GM19395 (cell line): Measurements from ENCODE around the gene TIAL1.
"Not testable (repeated sequence)": the region's sequence is repeated elsewhere in the genome, so short reads cannot be mapped to it uniquely, and the experiment has no call there.

Source experiments
- ATAC-seq: cut with Tn5 transposase; IDR thresholded peaks from one replicate; pipeline ENCODE4 v1.9.1; 2021; ENCODE audit warnings: mild to moderate bottlenecking, moderate library complexity; ENCODE audit not compliant: unreplicated experiment

Gene TIAL1

GRCh38 chr10:119614686-119615085 lies 17.9 kb upstream of the TIAL1 start:
- ATAC-seq = no peak

DNA sequence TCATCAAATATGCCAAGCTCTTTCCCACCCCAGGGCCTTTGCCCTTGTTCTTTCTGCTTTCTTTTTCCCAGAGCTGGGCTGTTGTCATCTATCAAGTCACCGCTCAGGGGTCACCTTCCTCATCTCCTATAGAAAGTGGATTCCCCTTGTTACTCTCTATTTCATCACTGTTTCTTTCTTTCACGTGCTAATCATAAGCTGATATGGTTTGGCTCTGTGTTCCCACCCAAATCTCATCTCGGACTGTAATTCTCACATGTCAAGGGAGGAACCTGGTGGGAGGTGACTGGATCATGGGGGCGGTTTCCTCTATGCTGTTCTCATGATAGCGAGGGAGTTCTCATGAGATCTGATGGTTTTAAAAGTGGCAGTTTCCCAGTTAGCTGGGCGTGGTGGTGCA lies 17.0 kb upstream of the TIAL1 start:
- ATAC-seq = no peak

GRCh38 chr10:119611433-119611832 lies 14.7 kb upstream of the TIAL1 start:
- no peak for ATAC-seq

DNA sequence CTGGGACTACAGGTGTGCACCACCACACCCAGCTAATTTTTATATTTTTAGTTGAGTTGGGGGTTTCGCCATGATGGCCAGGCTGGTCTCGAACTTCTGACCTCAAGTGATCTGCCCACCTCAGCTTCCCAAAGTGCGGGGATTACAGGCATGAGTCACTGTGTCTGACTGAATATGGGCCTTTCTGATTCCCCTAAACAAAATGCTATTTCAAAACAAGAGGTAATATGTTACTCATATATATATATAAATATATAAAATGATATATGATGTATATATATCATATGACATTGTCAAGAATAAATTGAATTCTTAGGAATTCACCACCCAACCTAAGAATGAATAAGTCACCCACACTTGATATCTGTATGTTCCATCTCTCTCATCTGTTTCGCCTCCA lies 12.8 kb upstream of the TIAL1 start:
- no peak for ATAC-seq

- no peak for ATAC-seq
These were observed 11.8 kb upstream of the TIAL1 start for GRCh38 chr10:119608316-119609155.

- no peak for ATAC-seq
These were observed 7.7 kb upstream of the TIAL1 start for GRCh38 chr10:119604468-119604867.

DNA sequence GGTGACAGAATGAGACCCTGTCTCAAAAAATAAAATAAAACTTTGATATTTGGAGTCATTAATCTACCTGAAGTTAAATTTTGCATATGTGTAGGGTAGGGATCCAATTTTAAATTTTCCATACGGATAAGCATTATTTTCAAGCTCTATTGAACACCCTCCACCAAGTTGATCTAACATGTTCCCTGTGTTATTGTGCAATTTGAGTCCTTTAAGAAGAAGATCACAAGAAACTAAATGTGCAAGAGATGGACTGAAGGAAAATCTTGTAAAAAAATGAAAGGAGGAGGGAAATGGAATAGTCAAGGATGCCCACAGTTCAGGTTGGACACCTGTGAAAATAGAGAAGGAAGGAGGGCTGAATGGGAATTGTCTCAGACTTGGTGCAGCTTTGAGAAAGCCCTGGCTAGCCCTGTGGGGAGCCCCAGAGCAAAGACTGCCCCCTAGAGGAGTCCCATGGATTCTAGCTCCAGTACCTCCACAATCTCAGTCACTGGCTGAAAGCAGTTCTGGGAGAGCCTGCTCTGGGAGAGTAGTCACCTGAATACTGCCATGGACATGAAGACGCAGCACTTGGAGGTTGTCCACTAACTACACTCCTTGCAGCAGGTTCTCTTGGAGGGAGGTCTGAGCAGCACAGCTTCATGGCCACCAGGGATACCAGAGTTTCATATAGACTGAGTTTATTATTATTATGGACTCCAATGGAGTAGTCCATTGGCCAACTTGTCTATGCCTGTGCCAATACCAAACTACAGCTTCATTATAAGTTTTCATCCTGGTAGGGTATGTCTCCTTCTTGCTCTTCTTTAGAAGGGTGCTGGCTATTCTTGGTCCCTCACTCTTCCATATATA lies 5.7 kb upstream of the TIAL1 start:
- no peak for ATAC-seq

DNA sequence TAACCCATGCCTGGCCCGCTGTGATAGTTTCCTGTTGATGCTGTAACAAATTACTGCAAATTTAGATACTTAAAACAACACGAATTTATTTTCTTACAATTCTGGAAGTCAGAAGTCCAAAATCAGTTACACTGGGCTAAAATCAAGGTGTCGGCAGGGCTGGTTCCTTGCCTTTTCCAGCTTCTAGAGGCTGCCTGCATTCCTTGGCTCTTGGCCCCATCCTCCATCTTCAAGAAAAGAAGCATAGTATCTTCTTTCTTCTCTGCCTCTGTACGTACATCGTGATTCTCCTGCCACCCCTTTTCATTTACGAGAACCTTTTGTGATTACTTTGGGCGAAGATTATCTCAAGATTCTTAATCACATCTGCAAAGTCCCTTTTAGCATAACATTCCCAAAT lies 1.6 kb upstream of the TIAL1 start:
- ATAC-seq = no peak

DNA sequence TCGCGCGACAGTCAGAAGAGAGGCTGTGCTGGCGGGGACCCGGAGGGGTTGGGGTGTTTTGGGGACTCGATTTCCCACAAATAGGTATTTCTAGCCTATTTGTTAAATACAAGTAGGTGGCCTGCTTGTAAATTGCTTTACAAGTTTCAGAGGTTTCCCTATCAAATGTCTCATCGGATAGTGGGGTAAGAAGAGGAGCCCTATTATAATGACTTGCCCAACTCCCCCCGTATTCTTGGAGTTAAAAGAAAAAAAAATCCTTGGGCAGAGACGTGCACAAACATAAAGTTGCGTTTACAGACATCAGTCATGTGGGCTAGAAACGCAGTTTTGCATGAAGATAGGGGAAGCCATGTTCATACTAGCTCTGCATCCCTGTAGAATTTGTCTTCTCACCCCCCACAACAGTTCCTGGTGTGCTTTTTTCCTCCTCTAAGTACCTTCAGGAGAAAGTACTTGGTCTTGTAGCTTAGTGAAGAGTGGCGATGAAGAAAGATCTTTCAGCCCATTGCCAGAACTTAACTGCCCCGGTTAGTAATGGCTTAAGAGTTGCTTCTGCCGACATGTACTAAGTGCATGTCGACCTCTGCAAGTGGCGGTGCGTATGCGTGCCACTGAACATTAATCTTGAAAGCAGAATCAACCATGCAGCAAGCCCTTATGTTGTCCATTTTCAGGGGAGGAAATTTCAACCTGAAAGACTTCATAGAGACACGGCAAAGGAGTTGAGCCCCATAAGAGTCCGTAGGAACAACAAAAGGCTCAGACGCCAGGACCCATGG lies 832 bp upstream of the TIAL1 start:
- peak; percentile 23 for ATAC-seq

GRCh38 chr10:119595676-119596515 lies 868 bp downstream of the TIAL1 start:
- ATAC-seq = peak; percentile 7

DNA sequence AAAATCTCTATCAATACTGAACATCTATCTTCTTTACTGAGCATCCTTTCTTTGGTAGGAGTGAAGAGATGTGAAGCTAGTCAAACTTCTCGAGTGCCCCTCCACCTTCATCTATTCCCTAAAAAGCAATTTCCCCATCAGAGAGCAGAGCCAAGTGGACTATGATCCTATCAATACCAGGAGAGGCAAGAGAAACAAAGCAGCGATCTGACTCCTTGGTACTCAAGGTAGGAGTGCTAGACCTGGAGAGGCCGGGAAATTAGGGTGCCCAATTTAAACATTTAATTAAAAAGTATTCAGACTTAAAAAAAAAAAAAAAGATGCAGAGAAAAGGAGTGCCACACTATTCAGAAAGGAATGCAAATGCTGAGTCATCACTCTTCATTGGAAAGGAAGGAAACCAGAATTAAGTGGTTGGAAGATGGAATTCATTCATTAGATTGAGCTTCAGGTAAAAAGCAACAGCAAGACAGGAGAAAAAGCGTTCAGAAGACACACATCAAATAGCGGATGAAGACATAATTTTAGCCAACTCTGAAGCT lies 1.6 kb downstream of the TIAL1 start:
- no peak for ATAC-seq

GRCh38 chr10:119588071-119588470 lies 8.7 kb downstream of the TIAL1 start:
- no peak for ATAC-seq

DNA sequence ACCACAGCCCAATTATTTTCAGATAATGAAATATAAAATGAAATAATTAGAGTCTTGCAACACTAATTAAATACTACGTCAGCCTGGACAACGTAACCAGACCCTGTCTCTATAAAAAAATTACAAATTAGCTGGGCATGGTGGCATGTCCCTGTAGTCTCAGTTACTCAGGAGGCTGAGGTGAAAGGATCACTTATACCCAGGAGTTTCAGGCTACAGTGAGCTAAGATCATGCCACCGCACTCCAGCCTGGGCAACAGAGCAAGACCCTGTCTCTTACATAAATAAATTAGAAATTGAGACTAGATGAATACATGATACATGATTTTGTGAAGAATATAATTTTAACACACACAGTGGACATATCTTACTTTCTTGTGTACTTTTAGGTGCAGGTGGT lies 18.4 kb downstream of the TIAL1 start:
- no peak for ATAC-seq

DNA sequence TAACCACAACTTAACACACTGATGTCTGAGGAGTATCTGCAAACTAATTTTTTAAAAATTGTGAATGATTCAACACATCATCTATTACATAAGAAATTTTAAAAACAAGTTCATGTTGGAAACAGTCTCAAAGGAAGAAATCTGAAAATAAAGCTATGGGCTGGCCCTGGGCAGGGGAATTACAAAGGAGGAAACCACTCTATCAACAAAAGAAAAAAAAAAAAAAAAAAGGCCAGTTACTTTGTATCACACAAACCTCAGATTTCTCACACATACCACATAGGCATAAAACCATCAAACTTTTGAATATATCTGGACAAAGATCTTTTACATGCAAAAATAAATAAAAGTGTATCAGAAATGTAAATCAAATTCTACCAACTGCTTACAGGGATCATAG lies 20.8 kb downstream of the TIAL1 start:
- no peak for ATAC-seq

DNA sequence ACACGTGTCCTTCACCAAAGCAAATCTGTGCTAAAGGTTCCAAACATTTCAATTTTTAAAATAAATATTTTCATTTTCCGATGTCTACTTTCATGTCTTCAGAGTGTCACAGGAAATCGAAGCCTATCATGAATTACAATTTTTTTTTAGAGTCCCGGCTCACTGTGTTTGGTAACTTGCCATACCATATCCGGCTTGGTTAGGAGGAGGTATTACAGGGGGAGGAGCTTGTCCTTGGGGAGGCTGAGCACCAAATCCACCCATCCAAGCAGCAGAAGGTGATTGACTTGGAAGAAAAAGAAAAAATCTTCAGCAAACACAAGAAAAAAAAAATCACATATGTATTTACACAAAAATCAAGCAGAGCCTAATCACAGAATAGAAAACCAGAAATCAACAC lies 21.3 kb downstream of the TIAL1 start:
- no peak for ATAC-seq

DNA sequence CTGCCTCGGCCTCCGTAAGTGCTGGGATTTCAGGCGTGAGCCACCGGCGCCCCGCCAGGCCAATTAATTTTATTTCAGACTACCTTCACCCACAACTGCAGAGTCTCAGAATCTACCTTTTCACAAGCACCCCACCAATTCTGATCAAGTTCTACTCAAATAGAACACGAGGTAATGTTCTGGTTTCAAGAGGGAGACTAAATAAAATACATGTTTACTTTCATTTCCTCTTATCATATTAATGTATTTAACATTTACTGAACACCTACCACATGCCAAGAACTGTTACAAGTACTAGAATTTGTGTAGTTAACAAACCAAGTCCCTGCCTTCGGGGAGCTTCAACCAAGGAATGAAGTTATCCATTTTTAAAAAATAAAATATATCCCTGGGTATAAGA lies 28.8 kb downstream of the TIAL1 start:
- no peak for ATAC-seq

- no peak for ATAC-seq
These were observed 34.7 kb downstream of the TIAL1 start for GRCh38 chr10:119562097-119562496.

- ATAC-seq = not testable (repeated sequence)
These were observed 37.3 kb downstream of the TIAL1 start for GRCh38 chr10:119559511-119559910.

DNA sequence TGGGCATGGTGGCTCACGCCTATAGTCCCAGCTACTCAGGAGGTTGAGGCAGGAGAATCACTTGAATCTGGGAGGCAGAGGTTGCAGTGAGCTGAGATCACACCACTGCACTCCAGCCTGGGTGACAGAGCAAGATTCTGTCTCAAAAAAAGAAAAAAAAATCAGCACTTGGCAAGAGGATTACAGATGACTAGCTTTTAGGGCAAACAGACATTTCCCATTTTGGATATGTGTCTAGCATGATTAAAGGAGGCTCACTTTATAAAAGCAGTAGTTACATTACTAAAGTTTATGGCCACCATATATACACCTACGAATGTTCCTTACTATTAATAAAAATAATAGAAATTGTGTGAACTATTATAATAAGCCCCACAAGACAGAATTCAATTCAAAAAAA lies 40.7 kb downstream of the TIAL1 start:
- not testable (repeated sequence) for ATAC-seq

GRCh38 chr10:119555178-119555784 lies 41.5 kb downstream of the TIAL1 start:
- no peak for ATAC-seq
